ENCODE results near the gene MED10.

MED10 gene

DNA sequence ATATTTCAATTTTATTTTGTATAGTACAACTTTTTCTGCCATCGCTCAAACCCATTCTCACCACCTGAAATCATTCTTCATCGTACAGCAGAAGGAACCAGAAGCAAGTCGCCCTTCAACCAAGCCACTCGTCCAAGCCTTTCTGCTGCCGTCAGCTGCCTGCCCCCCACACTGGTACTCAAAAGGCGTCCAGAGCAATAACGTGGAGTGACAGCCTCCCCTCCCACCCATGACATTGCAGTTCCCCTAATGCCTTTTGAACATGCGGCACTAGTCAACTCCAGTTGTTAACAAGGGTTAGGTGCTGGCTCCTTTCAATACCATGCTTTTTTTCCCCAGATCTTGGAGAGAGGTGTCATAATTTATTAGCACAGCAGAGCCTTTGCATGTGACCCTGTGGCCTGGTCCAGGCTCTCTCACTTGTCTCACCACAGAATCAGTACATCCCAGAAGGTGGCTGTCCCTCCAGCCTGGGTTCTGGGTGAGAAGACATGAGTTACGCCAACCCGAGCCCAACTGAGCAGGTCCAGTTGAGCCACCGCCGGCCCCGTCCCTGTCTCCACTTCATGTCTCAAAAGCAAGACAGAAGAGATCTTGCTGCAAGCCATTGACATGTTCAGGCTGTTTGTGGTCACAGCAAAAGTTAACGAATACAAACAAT lies 20.4 kb upstream of the MED10 start:
- DNase-seq, result no peak

DNA sequence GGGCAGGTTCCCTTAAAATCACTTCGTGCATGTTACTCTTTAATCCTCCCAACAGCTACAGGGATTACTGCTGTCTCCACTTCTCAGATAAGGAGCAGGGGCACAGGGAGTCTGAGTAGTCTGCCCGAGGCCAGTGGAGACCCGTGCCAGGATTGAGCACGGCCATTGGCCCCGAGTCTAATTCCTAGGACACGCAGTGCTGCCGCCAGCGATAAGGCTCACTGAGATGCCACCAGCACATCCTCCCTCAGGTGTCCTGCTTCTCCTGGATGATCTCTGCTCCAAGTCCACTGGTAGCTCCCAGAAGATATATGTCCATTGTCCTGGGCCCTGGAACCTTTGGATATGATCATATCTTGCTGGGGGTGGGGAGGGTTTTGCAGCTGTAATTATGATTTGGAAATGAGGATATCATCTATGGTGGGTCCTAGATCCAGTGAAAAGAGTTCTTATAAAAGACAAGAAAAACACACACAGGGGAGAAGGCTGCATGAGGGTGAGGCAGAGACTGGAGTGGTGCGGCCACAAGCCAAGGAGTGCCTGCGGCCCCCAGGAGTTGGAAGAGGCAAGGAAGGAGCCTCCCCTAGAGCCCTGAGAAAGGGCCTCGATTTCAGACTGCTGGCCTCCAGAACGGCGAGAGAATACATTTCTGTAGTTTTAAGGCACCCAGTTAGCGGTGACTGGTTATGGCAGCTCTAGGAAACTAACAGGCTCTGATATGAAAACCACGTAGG lies 19.4 kb upstream of the MED10 start:
- DNase-seq, result no peak

GRCh38 chr5:6396836-6397535 lies 18.6 kb upstream of the MED10 start:
- DNase-seq, result no peak

- DNase-seq, result no peak
These were observed 17.7 kb upstream of the MED10 start for GRCh38 chr5:6396043-6396442.

- DNase-seq, result no peak
These were observed 17.3 kb upstream of the MED10 start for GRCh38 chr5:6395621-6396020.

GRCh38 chr5:6395102-6395445 lies 16.7 kb upstream of the MED10 start:
- DNase-seq, result no peak

GRCh38 chr5:6394429-6395101 lies 16.2 kb upstream of the MED10 start:
- DNase-seq, result no peak

- DNase-seq, result no peak
These were observed 15.3 kb upstream of the MED10 start for GRCh38 chr5:6393596-6394194.

DNA sequence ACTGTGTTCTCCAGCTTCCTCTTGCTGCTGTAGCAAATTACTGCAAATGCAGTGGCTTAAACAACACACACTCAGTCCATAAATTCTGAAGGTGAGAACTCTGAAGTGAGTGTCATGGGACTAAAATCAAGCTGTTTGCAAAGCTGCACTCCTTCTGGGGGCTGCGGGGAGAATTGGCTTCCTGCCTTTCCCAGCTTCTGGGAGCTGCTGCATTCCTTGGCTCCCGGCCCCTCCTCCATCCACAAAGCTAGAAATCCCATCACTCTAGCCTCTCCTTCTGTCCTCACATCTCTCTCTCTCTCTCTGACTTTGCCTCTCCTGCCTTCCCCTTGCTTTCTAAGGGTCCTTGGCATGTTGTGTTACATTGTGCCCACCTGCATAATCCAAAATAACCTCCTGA lies 14.2 kb upstream of the MED10 start:
- no peak for DNase-seq

DNA sequence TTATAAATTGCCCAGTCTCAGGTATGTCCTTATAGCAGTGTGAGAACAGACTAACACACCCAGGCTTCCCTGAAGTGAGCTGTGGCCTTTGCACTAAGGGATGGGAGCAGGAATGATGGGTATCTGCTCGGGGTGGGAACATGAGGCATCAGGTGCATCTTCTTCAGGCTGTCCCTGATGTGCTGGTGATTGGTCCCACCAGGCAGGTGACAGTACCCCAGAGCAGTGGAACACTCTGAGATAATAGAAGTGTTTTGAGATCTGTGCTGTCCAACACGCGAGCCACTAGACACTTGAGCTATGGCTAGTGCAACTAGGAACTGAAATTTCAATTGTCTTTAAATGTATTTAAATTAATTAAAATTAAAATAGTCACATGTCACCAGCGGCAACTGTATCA lies 12.8 kb upstream of the MED10 start:
- DNase-seq, result no peak

DNA sequence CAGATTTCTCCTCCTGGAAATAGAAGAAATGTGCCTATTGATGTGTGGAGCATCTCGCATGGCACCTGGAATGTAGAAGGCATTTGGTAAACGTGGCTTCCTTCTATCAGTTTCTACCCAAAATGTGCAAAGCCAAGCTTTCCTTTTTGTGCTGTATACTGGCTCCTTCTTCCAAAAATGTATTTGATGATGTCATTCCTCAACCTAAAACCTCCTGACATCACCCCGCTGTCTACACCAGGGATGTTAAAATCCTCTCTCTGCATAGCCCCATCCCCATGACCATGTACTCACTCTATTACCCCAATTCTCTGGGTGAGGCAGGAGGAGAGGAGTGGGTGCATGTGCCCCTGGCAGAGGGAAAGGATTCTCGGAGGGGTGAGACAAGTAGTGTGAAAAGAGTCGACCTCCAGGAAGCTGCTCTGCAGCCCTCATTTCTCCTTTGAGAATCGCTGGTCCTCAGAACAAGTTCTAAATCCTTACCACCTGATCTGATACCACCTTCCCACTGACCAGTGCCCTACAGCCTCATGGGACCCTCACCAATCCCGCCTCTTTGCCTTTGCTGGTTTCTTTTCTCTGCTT lies 11.7 kb upstream of the MED10 start:
- DNase-seq, result no peak

- DNase-seq, result no peak
These were observed 11.1 kb upstream of the MED10 start for GRCh38 chr5:6389397-6389796.

DNA sequence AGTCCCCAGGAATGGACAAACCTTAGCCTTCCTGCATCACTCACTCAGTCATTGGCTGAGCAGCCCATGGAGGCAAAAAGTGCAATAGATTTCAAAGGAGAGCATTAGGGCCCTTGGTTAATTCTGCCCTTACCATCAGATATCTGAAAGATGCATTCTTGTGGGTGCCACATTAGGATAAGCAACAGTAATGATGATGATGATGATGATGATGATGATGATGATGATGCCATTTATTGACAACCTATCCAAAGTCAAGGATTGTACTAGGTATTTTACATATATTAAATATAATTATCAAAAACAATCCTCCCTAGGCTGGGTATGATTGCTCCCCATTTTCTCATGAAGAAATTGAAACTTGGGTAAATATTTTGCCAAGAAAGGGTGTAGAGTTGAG lies 9.6 kb upstream of the MED10 start:
- DNase-seq, result no peak

DNA sequence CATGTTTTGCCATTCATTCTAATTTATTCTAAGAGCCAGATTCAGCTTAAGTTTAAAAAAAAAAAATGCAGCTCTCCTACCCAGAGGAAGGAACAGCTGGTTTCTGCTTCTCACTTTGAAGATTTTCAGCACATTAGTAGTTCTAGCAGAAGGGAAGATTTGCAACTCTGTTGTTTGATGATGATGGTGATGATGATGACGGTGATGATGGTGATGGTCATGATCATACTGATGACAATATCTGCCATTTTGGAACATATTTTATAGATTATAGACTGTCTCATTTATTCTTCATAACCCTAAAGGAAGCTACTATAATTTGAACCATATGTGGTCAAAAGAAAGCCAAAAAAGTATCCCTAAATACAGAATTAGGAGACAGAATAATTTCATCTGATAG lies 7.9 kb upstream of the MED10 start:
- DNase-seq, result no peak

- no peak for DNase-seq
These were observed 6.5 kb upstream of the MED10 start for GRCh38 chr5:6384856-6385255.

GRCh38 chr5:6383376-6383775 lies 5.0 kb upstream of the MED10 start:
- no peak for DNase-seq

DNA sequence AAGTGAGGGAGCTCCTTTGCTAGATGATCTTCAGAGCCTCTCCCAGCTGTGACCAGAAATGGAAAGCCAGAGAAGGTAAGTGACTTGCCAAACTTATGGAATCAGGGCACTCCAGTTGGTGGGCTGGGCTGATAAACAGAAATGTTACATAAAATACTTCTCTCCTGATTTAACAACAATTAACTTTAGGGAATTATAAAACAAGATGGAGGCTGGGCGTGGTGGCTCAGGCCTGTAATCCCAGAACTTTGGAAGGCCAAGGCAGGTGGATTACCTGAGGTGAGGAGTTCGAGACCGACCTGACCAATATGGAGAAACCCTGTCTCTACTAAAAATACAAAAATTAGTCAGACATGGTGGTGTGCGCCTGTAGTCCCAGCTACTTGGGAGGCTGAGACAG lies 899 bp upstream of the MED10 start:
- DNase-seq, result no peak

DNA sequence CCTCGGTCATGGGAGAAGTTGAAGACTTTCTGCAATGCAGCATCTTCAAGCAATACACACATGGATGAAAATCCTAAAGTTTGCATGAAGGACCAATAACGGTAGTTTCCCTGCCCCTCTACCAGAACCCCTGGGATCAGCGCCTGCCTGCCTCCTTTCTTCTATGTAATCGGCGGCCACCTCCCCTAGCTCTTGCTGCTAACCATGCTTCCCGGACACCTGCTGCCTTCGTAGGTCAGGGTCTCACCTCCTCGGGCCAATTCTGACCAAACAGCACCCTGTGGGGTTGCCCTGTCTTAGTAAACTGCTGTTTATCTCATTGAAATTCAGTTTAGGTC lies 388 bp upstream of the MED10 start:
- DNase-seq, result no peak

GRCh38 chr5:6377582-6377904 lies 804 bp downstream of the MED10 start:
- DNase-seq, result peak in 1 of 5 experiments; percentile 44

DNA sequence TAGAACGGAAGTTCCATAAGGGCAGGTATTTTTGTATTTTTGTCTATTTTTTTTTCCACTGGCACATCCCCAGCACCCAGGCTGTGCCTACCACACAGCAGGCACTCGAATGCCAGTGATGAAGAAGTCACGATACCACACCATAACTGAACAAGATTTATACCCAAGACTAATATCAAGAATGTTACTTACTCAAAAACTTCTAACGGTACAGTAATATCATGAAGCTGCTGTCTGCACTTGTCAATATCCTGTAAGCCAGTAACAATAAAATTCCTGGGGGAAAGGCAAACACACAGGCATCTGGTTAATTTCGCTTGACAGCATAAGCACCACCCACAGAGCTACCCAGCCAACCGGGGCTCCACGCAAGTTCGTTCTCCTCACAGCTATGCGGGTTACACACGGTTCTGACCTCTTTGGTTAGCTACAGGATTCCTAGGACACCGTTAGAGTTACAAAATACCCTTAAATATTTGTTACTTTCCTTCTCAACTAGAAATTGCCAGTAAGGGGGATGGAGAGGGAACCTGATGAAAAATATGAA lies 1.3 kb downstream of the MED10 start:
- DNase-seq, result peak in 1 of 5 experiments; percentile 20

GRCh38 chr5:6373081-6373846 lies 5.1 kb downstream of the MED10 start:
- no peak for DNase-seq
